Measurements from ENCODE around the gene GRIN2D. TPM values are rescaled to one million over a fixed set of nuclear protein-coding genes. Genes with fewer than 3 reads are reported as not detected.
"Not testable (repeated sequence)": the region's sequence is repeated elsewhere in the genome, so short reads cannot be mapped to it uniquely, and the experiment has no call there.

GRIN2D gene
- total RNA-seq, 1 donor from 2014 or later, result 0.23 TPM

- intact Hi-C loops (cut with micrococcal nuclease), result no loop called here
Measured at GRCh38 chr19:48370955-48371354, 22.5 kb upstream of the GRIN2D start.

DNA sequence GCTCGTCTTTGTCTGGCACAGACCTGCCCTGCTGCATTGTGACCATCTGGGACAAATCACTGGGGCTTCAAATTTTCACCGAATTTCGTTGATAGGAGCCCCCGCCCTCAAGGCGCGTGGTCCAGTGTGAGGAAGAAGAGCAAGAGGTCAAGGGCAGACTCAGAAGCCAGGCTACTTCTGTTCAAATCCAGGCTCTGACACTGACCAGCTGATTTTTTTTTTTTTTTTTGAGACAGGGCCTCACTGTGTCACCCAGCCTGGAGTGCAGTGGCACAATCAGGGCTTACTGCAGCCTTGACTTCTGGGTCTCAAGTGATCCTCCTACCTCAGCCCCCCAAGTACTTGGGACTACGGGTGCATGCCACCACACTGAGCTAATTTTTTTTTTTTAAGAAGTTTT, 22.1 kb upstream of the GRIN2D start:
- intact Hi-C loops (cut with micrococcal nuclease), result no loop called here

DNA sequence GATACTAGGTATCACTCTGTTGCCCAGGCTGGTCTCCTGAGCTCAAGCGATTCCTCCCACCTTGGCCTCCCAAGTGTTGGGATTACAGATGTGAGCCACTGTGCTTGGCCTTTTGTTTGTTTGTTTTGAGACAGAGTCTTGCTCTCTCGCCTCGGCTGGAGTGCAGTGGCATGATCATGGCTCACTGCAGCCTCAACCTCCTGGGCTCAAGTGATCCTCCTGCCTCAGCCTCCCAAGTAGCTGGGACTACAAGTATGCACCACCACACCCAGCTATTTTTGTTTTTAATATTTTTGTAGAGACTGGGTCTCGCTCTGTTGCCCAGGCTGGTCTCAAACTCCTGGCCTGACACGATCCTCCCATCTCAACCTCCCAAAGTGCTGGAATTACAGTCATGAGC, 21.7 kb upstream of the GRIN2D start:
- intact Hi-C loops (cut with micrococcal nuclease), result not testable (repeated sequence)

- intact Hi-C loops (cut with micrococcal nuclease), result no loop called here
Measured at GRCh38 chr19:48372904-48373303, 20.6 kb upstream of the GRIN2D start.

GRCh38 chr19:48373567-48373966, 19.9 kb upstream of the GRIN2D start:
- intact Hi-C loops (cut with micrococcal nuclease), result no loop called here

- intact Hi-C loops (cut with micrococcal nuclease), result no loop called here
Measured at GRCh38 chr19:48378194-48378570, 15.3 kb upstream of the GRIN2D start.

- intact Hi-C loops (cut with micrococcal nuclease), result no loop called here
Measured at GRCh38 chr19:48379058-48379457, 14.4 kb upstream of the GRIN2D start.

GRCh38 chr19:48381178-48381950, 12.1 kb upstream of the GRIN2D start:
- intact Hi-C loops (cut with micrococcal nuclease), result no loop called here

DNA sequence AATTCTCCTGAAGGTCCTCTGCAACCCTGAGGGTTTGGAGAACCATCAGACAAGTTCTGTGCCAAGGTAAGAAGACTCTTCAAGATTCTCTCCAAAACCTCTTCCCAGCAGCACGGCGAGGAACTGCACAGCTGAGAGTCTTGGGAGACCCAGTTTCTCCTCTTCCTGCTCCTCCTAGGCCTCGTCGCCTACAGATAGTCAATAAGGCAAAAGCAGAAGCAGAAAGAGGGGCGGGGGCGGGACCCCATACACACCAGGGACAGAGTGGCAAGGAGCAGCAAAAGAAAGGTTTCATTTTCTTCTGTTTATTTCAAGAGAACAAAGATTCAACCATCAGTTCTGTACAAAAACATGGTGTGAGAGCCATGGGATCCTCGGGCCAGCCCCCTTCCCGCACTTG, 11.2 kb upstream of the GRIN2D start:
- intact Hi-C loops (cut with micrococcal nuclease), result no loop called here

- intact Hi-C loops (cut with micrococcal nuclease), result no loop called here
Measured at GRCh38 chr19:48385461-48386087, 7.9 kb upstream of the GRIN2D start.

DNA sequence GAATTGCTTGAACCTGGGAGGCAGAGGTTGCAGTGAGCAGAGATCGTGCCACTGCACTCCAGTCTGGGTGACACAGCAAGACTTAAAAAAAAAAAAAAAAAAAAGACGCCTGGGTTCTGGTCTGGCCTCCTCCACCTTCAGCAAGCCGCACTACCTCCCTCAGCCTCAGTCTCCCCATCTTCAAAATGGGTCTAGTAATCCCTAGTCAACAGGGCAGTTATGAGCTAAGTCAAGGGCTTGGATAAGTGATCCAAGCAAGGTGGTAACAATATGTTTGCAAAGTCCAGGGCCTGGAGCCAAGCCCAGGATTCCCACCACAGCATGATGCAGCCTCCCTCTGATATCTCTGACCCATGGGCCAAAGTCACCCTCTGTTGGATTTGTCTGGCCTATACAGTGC, 6.5 kb upstream of the GRIN2D start:
- intact Hi-C loops (cut with micrococcal nuclease), result no loop called here

- intact Hi-C loops (cut with micrococcal nuclease), result loop anchor here (2.0 to 10.0 kb wide), 4 partner anchors 54 to 104 kb away; partner anchors contain the start of genes CYTH2 and GRWD1
Measured at GRCh38 chr19:48390188-48391099, 3.0 kb upstream of the GRIN2D start.

GRCh38 chr19:48391100-48392005, 2.1 kb upstream of the GRIN2D start, which contains the start of gene KDELR1:
TSS of gene KDELR1 (minus strand) at chr19:48391551. CDS start at chr19:48391358, 193 bp downstream.
- intact Hi-C loops (cut with micrococcal nuclease), result loop anchor here (2.0 to 10.0 kb wide), 4 partner anchors 53 to 103 kb away; partner anchors contain the start of genes CYTH2 and GRWD1

- intact Hi-C loops (cut with micrococcal nuclease), result loop anchor here (5.0 to 10.0 kb wide), 3 partner anchors 53 to 103 kb away; partner anchors contain the start of gene GRWD1
Measured at GRCh38 chr19:48392006-48392344, 1.5 kb upstream of the GRIN2D start.

GRCh38 chr19:48392860-48393558, 459 bp upstream of the GRIN2D start:
- intact Hi-C loops (cut with micrococcal nuclease), result loop anchor here (5.0 to 10.0 kb wide), 3 partner anchors 52 to 102 kb away; partner anchors contain the start of gene GRWD1

DNA sequence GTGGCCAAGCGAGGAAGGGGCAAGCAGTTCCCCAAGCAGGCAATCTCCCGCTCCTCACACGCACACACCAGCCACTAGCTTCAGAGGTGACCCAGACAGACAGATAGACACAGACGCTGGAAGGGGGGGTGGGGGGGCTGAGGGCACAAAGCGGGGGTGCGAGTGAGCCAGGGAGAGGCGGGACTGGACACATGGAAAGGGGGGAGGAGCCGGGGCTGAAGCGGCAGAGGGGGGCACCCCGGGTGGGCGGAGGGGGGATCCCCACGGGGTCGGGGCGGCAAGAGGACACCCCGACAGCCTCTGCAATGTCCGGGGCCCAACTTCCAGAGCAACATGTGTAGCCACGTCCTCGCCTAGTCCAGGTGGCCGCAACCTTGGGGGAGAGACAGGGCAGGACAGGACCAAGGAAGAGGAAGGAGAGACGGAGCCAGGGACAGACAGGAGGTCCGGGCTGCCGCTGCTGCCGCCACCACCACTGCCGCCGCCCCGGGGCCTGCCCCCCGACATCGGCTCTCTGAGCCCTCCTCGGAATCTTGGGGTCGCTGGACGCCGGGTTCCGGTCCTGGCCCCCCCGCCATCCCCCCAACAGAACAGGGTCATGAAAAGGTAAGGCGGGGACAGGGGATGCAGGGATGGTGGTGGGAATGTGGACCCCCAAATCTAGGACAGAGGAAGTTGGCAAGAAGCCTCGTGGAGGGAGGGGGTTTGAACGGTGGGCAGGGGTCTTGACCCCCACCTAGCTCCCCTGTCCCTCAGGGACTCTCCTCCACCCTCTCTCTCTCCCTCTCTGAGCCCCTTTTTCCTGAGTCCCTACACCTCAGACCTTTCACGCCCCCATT, 1.1 kb downstream of the GRIN2D start:
- intact Hi-C loops (cut with micrococcal nuclease), result loop anchor here (5.0 to 10.0 kb wide), 3 partner anchors 50 to 100 kb away; partner anchors contain the start of gene GRWD1

DNA sequence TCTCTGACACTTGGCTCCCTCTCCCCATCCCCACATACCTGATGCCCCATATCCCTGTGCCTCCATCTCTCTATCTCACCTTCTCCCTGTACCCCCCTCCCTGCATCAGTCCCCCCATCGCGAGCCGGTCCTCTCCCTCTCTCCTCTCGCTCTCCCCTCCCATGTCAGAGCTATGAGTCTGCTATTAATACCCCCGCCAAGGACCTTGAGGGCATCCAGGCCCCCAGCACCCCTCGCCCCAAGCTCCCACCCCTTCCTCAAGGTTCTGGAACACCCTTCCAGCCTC, 1.6 kb downstream of the GRIN2D start:
- intact Hi-C loops (cut with micrococcal nuclease), result loop anchor here (10.0 kb wide), 2 partner anchors 50 to 100 kb away; partner anchors contain the start of gene GRWD1

GRCh38 chr19:48395499-48395898, 2.0 kb downstream of the GRIN2D start:
- intact Hi-C loops (cut with micrococcal nuclease), result loop anchor here (10.0 kb wide), 2 partner anchors 49 to 99 kb away; partner anchors contain the start of gene GRWD1
